Measurements from ENCODE around the gene RIMBP2.

GRCh38 chr12:130364578-130364977, 351.5 kb downstream of the RIMBP2 start:
- TF ChIP-seq, protein P1, sequence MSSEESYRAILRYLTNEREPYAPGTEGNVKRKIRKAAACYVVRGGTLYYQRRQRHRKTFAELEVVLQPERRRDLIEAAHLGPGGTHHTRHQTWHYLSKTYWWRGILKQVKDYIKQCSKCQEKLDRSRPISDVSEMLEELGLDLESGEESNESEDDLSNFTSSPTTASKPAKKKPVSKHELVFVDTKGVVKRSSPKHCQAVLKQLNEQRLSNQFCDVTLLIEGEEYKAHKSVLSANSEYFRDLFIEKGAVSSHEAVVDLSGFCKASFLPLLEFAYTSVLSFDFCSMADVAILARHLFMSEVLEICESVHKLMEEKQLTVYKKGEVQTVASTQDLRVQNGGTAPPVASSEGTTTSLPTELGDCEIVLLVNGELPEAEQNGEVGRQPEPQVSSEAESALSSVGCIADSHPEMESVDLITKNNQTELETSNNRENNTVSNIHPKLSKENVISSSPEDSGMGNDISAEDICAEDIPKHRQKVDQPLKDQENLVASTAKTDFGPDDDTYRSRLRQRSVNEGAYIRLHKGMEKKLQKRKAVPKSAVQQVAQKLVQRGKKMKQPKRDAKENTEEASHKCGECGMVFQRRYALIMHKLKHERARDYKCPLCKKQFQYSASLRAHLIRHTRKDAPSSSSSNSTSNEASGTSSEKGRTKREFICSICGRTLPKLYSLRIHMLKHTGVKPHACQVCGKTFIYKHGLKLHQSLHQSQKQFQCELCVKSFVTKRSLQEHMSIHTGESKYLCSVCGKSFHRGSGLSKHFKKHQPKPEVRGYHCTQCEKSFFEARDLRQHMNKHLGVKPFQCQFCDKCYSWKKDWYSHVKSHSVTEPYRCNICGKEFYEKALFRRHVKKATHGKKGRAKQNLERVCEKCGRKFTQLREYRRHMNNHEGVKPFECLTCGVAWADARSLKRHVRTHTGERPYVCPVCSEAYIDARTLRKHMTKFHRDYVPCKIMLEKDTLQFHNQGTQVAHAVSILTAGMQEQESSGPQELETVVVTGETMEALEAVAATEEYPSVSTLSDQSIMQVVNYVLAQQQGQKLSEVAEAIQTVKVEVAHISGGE (tag by site-specific recombination; conservative IDR thresholded peaks at IDR 0.05; ENCODE audit: low read depth), result no peak
- TF ChIP-seq CTCF (tag by site-specific recombination; IDR thresholded peaks at IDR 0.05) (no peak), ZNF155 (tag by site-specific recombination; IDR thresholded peaks at IDR 0.05) (no peak), ZBTB7A (tag by site-specific recombination; IDR thresholded peaks at IDR 0.05; ENCODE audit: low read depth) (no peak), ZNF510 (tag by site-specific recombination; IDR thresholded peaks at IDR 0.05; ENCODE audit: insufficient replicate concordance) (no peak), ZNF792 (tag by site-specific recombination; IDR thresholded peaks at IDR 0.05) (no peak), TCF7L2 (IDR thresholded peaks at IDR 0.05; ENCODE audit: borderline replicate concordance, low read depth, low read length) (no peak), ZFP69B (tag by site-specific recombination; IDR thresholded peaks at IDR 0.05) (no peak), ZNF768 (tag by site-specific recombination; IDR thresholded peaks at IDR 0.05) (no peak), EGR2 (tag by site-specific recombination; IDR thresholded peaks at IDR 0.05; ENCODE audit: low read depth) (no peak)
- TF ChIP-seq, protein P2, sequence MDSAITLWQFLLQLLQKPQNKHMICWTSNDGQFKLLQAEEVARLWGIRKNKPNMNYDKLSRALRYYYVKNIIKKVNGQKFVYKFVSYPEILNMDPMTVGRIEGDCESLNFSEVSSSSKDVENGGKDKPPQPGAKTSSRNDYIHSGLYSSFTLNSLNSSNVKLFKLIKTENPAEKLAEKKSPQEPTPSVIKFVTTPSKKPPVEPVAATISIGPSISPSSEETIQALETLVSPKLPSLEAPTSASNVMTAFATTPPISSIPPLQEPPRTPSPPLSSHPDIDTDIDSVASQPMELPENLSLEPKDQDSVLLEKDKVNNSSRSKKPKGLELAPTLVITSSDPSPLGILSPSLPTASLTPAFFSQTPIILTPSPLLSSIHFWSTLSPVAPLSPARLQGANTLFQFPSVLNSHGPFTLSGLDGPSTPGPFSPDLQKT (IDR thresholded peaks at IDR 0.05; ENCODE audit: borderline replicate concordance, low read depth, low read length), result no peak

All from HEK293 (cell line).